ENCODE results near the gene CELA2B.
"Not testable (repeated sequence)": the region's sequence is repeated elsewhere in the genome, so short reads cannot be mapped to it uniquely, and the experiment has no call there.

Gene CELA2B

GRCh38 chr1:15452866-15453571 lies 22.9 kb upstream of the CELA2B start:
- no peak for TF ChIP-seq CTCF (IDR thresholded peaks at IDR 0.05; ENCODE audit: low read length, missing control alignments)
- DNase-seq (ENCODE audit: low read depth): no peak
- no peak overlapping the region for H3K4me3 ChIP-seq (replicated peaks; ENCODE audit: low read depth, low read length)

GRCh38 chr1:15453734-15454133 lies 22.2 kb upstream of the CELA2B start:
- no peak for DNase-seq (ENCODE audit: low read depth)
- TF ChIP-seq CTCF (IDR thresholded peaks at IDR 0.05; ENCODE audit: low read length, missing control alignments): no peak
- no peak overlapping the region for H3K4me3 ChIP-seq (replicated peaks; ENCODE audit: low read depth, low read length)

- H3K4me3 ChIP-seq (replicated peaks; ENCODE audit: low read depth, low read length): no peak overlapping the region
- peak; percentile 53 for DNase-seq (ENCODE audit: low read depth)
- no peak for TF ChIP-seq CTCF (IDR thresholded peaks at IDR 0.05; ENCODE audit: low read length, missing control alignments)
Observed at GRCh38 chr1:15454256-15454655, 21.6 kb upstream of the CELA2B start.

- peak; percentile 25 for DNase-seq (ENCODE audit: low read depth)
- H3K4me3 ChIP-seq (replicated peaks; ENCODE audit: low read depth, low read length): no peak overlapping the region
- TF ChIP-seq CTCF (IDR thresholded peaks at IDR 0.05; ENCODE audit: low read length, missing control alignments): no peak
Observed at GRCh38 chr1:15455522-15455921, 20.4 kb upstream of the CELA2B start.

GRCh38 chr1:15456313-15456954 lies 19.5 kb upstream of the CELA2B start, which contains the start of gene CELA2A:
TSS of gene CELA2A (plus strand) at chr1:15456732. CDS start at chr1:15456754, 22 bp downstream.
- DNase-seq (ENCODE audit: low read depth): no peak
- no peak within 1 kb of the TSS for H3K4me3 ChIP-seq (replicated peaks; ENCODE audit: low read depth, low read length)
- no peak for TF ChIP-seq CTCF (IDR thresholded peaks at IDR 0.05; ENCODE audit: low read length, missing control alignments)

- H3K4me3 ChIP-seq (replicated peaks; ENCODE audit: low read depth, low read length): no peak overlapping the region
- TF ChIP-seq CTCF (IDR thresholded peaks at IDR 0.05; ENCODE audit: low read length, missing control alignments): no peak
- no peak for DNase-seq (ENCODE audit: low read depth)
Observed at GRCh38 chr1:15457585-15457984, 18.3 kb upstream of the CELA2B start.

- H3K4me3 ChIP-seq (replicated peaks; ENCODE audit: low read depth, low read length); DNase-seq (ENCODE audit: low read depth): not testable (repeated sequence)
Observed at GRCh38 chr1:15458388-15458787, 17.5 kb upstream of the CELA2B start.
